Jurkat, Clone E6-1 (cell line): ENCODE results near the gene SCGN.

ENCODE experiments used
- DNase-seq: peaks from one replicate; pipeline ENCODE4 v3.0.0-alpha.2; 2011; ENCODE audit warnings: low read depth, low spot score
- H3K4me3 ChIP-seq: 2 replicates; pipeline ENCODE4 v1.5.1; 2011; ENCODE audit warnings: mild to moderate bottlenecking, low read length, control low read depth, moderate library complexity

Gene SCGN

DNA sequence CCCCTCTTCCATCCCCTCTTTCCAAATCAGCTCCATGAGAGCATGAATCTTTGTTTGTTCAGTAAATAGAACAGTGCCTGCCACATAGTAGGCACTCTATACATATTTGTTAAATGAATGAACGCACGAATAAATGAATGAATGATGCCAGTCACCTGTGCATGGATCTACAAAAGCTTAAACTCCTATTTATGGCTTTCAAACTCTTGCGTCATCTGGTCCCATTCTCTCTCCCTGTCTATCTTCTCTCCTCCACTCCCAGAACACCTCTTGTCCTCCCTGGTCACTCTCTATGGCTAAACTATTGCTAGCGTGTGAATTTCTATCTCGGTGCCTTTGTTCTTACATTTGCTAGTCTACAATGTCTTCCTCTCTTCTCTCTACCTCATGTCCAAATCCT lies 24.8 kb downstream of the SCGN start:
- H3K4me3 ChIP-seq = no peak overlapping the region
- no peak for DNase-seq

DNA sequence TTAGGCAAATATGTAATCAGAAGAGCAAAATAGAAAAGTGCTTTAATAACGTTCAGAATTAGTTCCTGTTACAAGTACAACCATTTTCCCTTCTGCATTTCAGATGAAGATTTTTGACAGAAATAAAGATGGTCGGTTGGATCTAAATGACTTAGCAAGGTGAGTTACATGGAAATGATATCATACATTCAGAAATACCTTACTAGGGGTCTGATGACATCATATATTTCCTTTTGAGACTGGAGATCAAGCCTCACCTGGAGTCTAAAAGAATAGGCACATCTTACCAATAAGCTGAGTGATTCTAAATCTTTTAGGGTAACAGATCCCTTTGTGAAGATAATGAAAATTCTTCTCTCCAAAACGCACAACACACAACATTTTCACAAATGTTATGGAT lies 29.8 kb downstream of the SCGN start:
- H3K4me3 ChIP-seq = no peak overlapping the region

GRCh38 chr6:25682324-25682723 lies 30.3 kb downstream of the SCGN start:
- no peak for DNase-seq
- no peak overlapping the region for H3K4me3 ChIP-seq

More for the DNA sequence above, 29.8 kb downstream of the SCGN start:
- no peak for DNase-seq

DNA sequence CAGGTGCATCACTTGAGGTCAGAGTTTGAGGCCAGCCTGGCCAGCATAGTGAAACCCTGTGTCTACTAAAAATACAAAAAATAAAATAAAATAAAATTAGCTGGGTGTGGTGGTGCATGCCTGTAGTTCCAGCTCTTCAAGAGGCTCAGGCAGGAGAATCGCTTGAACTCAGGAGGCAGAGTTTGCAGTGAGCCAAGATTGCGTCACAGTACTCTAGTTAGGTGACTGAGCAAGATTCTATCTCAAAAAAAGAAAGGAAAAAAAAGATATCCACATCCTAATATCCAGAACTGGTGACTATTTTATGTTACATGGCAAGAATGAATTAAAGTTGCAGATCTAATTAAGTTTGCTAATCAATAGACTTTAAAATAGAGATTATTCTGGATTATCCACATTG lies 32.5 kb downstream of the SCGN start:
- H3K4me3 ChIP-seq = no peak overlapping the region
- no peak for DNase-seq

GRCh38 chr6:25685251-25685650 lies 33.2 kb downstream of the SCGN start:
- no peak for DNase-seq
- H3K4me3 ChIP-seq = no peak overlapping the region

DNA sequence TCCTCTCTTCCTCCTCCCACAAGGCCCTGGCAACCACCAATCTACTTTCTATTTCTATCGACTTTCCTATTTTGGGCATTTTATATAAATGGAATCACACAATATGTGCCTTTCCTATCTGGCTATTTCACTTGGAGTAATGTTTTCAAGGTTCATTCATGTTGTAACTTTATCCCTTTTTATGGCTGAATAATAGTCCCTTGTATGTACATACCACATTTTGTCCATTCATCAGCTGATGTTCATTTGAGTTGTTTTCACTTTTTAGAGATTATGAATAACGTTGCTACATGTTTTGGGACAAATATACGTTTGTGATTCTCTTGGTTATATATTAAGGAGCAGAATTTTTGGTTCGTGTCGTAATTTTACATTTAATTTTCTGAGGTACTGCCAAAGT lies 33.9 kb downstream of the SCGN start:
- no peak overlapping the region for H3K4me3 ChIP-seq
- DNase-seq = no peak

DNA sequence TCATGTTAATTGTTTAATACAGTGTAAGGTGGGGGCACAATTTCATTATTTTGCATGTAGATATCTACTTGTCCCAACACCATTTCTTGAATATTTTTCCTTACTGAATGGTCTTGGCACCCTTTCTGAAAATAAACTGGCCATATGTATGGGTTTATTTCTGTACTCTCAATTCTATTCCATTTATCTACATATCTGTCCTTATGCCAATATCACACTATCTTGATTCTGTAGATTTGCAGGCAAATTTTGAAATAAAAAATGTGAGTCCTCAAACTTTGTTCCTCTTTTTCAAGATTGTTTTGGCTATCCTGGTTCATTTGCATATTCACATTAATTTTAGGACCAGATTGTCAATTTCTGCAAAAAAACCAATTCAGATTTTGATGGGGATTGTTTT lies 34.8 kb downstream of the SCGN start:
- DNase-seq = no peak
- H3K4me3 ChIP-seq = no peak overlapping the region

- H3K4me3 ChIP-seq = no peak overlapping the region
- no peak for DNase-seq
These were observed 38.0 kb downstream of the SCGN start for GRCh38 chr6:25689966-25690365.

- no peak for DNase-seq
- no peak overlapping the region for H3K4me3 ChIP-seq
These were observed 39.9 kb downstream of the SCGN start for GRCh38 chr6:25691894-25692293.

GRCh38 chr6:25692472-25692871 lies 40.5 kb downstream of the SCGN start:
- DNase-seq = no peak
- H3K4me3 ChIP-seq = no peak overlapping the region

- no peak overlapping the region for H3K4me3 ChIP-seq
- DNase-seq = no peak
These were observed 42.4 kb downstream of the SCGN start for GRCh38 chr6:25694366-25694765.

- no peak for DNase-seq
- no peak overlapping the region for H3K4me3 ChIP-seq
These were observed 43.7 kb downstream of the SCGN start for GRCh38 chr6:25695671-25696070.

- no peak for DNase-seq
- H3K4me3 ChIP-seq = no peak overlapping the region
These were observed 45.7 kb downstream of the SCGN start for GRCh38 chr6:25697537-25698340.

GRCh38 chr6:25698631-25699030 lies 46.6 kb downstream of the SCGN start:
- no peak for DNase-seq
- no peak overlapping the region for H3K4me3 ChIP-seq

GRCh38 chr6:25699649-25700048 lies 47.6 kb downstream of the SCGN start:
- DNase-seq = no peak

DNA sequence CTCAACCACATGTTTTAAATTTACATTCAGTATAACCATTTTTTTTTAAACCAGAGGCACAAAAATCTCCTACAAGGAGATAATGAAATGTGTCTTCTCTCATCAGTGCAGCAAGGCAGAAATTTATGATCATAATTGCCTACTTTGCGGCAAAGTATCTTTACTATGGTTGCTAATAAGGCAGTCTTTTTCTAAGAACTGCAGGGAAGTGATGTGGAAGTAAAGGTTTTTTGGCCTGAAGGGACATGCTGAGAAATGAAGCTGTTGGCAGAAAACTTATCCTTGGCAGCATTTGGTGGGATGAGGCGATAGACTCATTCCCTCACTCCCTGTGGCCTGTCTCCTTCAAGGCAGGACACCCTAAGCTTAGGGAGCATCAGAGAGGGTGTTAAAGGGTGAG lies 48.7 kb downstream of the SCGN start:
- no peak overlapping the region for H3K4me3 ChIP-seq
- no peak for DNase-seq

More at GRCh38 chr6:25699649-25700048, 47.6 kb downstream of the SCGN start:
- no peak overlapping the region for H3K4me3 ChIP-seq

DNA sequence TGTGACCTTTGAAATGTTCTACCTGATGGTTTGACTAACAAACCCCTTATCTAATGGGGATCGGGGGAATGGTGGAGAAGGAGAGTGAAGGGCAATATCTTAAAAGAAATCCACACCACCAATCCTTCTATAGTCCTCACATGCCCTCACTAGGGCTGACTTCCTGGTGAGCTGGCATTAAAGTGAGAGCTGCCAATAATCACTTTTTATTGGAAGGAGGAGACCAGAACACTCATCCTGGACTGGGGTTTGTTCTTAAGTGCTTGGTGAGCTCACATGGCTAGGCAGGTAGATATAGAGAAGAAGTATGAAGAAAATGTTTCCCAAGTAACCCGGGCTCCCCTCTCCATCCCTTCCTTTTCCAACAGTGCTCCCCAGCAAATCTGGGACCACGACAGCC lies 49.8 kb downstream of the SCGN start:
- no peak for DNase-seq
- no peak overlapping the region for H3K4me3 ChIP-seq

DNA sequence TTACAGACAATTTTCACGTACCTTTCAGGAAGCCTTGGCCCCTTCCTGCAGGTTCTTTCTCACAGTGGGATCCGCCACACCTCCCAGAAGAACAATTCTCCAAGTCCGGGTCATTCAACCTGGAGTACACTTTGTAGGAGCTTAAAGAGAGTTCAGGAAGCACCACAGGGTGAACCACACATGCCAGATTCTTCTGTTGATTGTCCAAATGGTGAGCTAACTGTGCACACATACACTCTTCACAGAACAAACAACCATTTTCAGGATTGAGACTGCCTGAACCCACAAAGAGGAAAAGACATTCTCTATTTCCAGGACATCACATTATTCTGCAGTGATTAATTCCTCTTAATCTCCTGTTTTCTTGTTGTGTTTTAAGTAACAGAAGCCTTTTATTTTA lies 51.0 kb downstream of the SCGN start:
- H3K4me3 ChIP-seq = no peak overlapping the region
- no peak for DNase-seq

DNA sequence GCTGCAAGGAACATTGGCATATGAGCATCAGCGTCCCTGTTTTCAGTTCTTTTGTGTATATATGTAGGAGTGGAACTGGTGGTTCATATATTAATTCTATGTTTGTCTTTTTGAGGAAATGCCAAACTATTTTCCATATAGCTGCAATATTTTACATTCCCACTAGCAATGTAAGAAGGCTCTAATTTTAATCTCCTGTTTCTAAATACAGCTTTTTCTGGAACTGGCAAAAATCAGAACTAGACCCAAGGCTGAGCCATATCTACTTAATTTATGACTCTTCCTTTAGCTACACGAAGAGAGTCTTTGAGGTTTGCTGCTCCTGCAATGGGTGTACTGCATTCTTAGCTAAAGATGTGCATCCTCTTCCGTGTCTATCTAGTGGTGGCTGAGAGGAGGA lies 52.0 kb downstream of the SCGN start:
- no peak for DNase-seq
- H3K4me3 ChIP-seq = no peak overlapping the region

DNA sequence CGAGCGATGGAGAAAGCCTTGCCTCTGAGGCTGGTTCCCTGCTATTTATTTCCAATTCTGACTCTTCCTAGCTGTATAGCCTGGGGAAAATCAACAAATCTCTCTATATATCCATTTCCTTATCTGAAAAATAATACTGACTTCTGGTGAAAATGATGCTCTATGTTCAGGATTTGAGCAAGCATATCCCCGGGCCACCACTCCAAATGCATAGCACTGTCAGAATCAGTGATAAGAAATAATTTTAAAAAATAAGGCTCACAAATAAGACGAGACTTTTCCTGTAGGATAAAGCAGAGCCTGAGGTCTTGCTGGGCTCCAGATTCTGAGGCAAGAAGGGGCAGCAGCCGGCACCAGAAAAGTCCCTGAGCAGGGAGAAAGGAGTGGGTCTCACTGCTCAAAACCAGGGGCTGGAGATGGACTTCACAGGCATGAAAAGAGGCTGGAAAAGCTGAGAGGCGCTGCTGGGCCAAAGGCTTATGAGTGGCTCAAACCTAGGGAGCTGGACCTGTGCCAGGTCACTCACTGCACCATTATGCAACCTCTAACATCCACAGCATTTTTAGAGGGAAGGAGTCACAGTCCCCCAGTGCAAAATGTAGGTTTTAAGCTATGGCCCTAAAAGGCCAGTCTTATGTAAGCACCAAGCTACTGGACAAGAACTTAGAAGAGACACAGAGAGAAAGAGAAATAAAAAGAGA lies 54.4 kb downstream of the SCGN start:
- DNase-seq = no peak

DNA sequence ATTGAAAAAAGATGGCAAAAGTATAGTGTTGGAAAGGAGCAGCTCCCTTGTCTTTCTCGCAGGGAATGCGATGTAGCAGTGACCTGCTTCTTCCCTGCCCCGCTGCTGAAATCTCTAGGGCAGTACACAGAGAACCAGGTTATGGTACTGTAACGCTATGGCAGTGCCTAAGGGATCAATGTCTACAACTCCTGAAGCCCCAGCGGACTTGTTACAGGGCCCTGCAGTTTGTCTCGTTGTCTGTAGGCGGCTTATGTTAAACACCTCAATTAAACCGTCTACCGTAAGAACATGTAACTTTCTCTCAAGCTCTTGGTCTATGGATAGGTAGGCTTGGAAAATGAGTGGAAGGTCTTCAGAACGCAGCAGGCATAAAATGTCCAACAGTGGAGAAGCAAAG lies 57.7 kb downstream of the SCGN start:
- DNase-seq = no peak
- no peak overlapping the region for H3K4me3 ChIP-seq

More for the DNA sequence above, 54.4 kb downstream of the SCGN start:
- H3K4me3 ChIP-seq = no peak overlapping the region
